GM23248 (cell line): ENCODE measurements around the gene ZNF581. TPM values are rescaled to one million over a fixed set of nuclear protein-coding genes. Genes with fewer than 3 reads are reported as not detected.

Experiments used
- DNase-seq: peaks from one replicate; pipeline ENCODE4 v3.0.0-alpha.2; 2015
- H2AFZ ChIP-seq: fragments of 200-600 bp; sonication (generic); 2 replicates; pipeline ENCODE4 v1.6.1; 2016; ENCODE audit warnings: antibody characterized with exemption
- H3F3A ChIP-seq: fragments of 200-600 bp; sonication (generic); 2 replicates; pipeline ENCODE4 v1.6.1; 2016; ENCODE audit warnings: mild to moderate bottlenecking, antibody characterized with exemption, mixed run types; ENCODE audit not compliant: insufficient read depth
- H3K27ac ChIP-seq: fragments of 200-600 bp; sonication (generic); 2 replicates; pipeline ENCODE4 v1.5.1; 2016; ENCODE audit warnings: mild to moderate bottlenecking
- H3K27me3 ChIP-seq: fragments of 200-600 bp; sonication (generic); replicated peaks from 2 replicates; pipeline ENCODE4 v1.6.1; 2016; ENCODE audit warnings: mild to moderate bottlenecking; ENCODE audit not compliant: insufficient read depth
- H3K36me3 ChIP-seq: fragments of 200-600 bp; sonication (generic); 2 replicates; pipeline ENCODE4 v1.6.1; 2016; ENCODE audit warnings: low read depth, mild to moderate bottlenecking
- H3K4me1 ChIP-seq: fragments of 200-600 bp; sonication (generic); 2 replicates; pipeline ENCODE4 v1.6.1; 2016; ENCODE audit warnings: mild to moderate bottlenecking; ENCODE audit not compliant: insufficient read depth
- H3K4me2 ChIP-seq: fragments of 200-600 bp; sonication (generic); one replicate; pipeline ENCODE4 v1.6.1; 2016; ENCODE audit warnings: mild to moderate bottlenecking; ENCODE audit not compliant: unreplicated experiment
- H3K4me3 ChIP-seq: fragments of 200-600 bp; sonication (generic); 2 replicates; pipeline ENCODE4 v1.5.1; 2016; ENCODE audit warnings: mild to moderate bottlenecking
- H3K79me2 ChIP-seq: fragments of 200-600 bp; sonication (generic); 2 replicates; pipeline ENCODE4 v1.6.1; 2016; ENCODE audit warnings: mild to moderate bottlenecking; ENCODE audit not compliant: insufficient read depth
- H3K9ac ChIP-seq: fragments of 200-600 bp; sonication (generic); 2 replicates; pipeline ENCODE4 v1.6.1; 2016; ENCODE audit warnings: mild to moderate bottlenecking
- H3K9me2 ChIP-seq: fragments of 200-600 bp; sonication (generic); 2 replicates; pipeline ENCODE4 v1.6.1; 2016; ENCODE audit warnings: mixed run types, mild to moderate bottlenecking, moderate library complexity; ENCODE audit not compliant: insufficient read depth
- H3K9me3 ChIP-seq: fragments of 200-600 bp; sonication (generic); one replicate; pipeline ENCODE4 v1.6.1; 2017; ENCODE audit warnings: low read depth
- H4K20me1 ChIP-seq: fragments of 200-600 bp; sonication (generic); 2 replicates; pipeline ENCODE4 v1.6.0; 2016; ENCODE audit not compliant: insufficient read depth
- EZH2 ChIP-seq: fragments of 200-600 bp; sonication (generic); IDR thresholded peaks from 2 replicates; pipeline ENCODE4 v1.6.1; 2018; ENCODE audit warnings: antibody characterized with exemption, mild to moderate bottlenecking; ENCODE audit not compliant: insufficient read depth, poor library complexity, severe bottlenecking
- EZH2phosphoT487 ChIP-seq: fragments of 200-600 bp; sonication (generic); IDR thresholded peaks from 2 replicates; pipeline ENCODE4 v1.6.1; 2018; ENCODE audit warnings: antibody characterized with exemption, moderate library complexity, mild to moderate bottlenecking, low read depth; ENCODE audit not compliant: insufficient read depth
- WGBS, 2 experiments: methylation state at CpG; one replicate each; pipeline ENCODE4 v1.1.6; 2015 to 2017; ENCODE audit warnings: low lambda C conversion rate in 2 of 2, low coverage in 1 of 2; ENCODE audit errors: missing lambda C conversion rate in 2 of 2; 5-methylcytosine and 5-hydroxymethylcytosine counted together
- in situ Hi-C: fragments of 300-500 bp; cut with MboI; formaldehyde crosslinking; loops from 2 replicates; pipeline ENCODE4 v1.15.0; 2020
- polyA plus RNA-seq: library from polyadenylated mRNA; unstranded; fragments of >200 nt; fragmentation: Nextera tagmentation; extraction: Ambion mirVana; gene quantifications from 2 replicates; pipeline ENCODE4 v1.2.1, GENCODE V29; 2016
- total RNA-seq: library from RNA; depleted of rRNA; stranded (reverse); fragments of >200 nt; shearing (Covaris generic); gene quantifications from 2 replicates; pipeline ENCODE4 v1.2.3, GENCODE V29; 2014; rRNA removed

Gene ZNF581
- total and polyA plus RNA-seq, 2 experiments from 2014 or later = 12.1 to 17.6 TPM

GRCh38 chr19:55692681-55693081, 49.2 kb downstream of the ZNF581 start:
- Histone ChIP-seq H3K9me2 (no peaks in the 10 kb centered on the region), H3F3A (no peaks in the 10 kb centered on the region), H3K27ac (no peak overlapping the region), H3K27me3 (no peaks in the 10 kb centered on the region), H3K9me3 (no peaks in the 10 kb centered on the region), H3K4me2 (no peak overlapping the region), H2AFZ (no peak overlapping the region), H3K4me1 (no peaks in the 10 kb centered on the region), H3K9ac (no peak overlapping the region), H4K20me1 (no peaks in the 10 kb centered on the region), H3K79me2 (peaks cover 7% of the 10 kb centered on the region), H3K4me3 (no peak overlapping the region), H3K36me3 (peaks cover 3% of the 10 kb centered on the region; the same call in 1 of the 2 replicates)
- TF ChIP-seq EZH2phosphoT487 (no peak), EZH2 (no peak)
- in situ Hi-C loops = no loop called here
- WGBS, 2 experiments = 84 to 89% methylated on average over 9 to 19 of the region's 19 CpGs
- DNase-seq = no peak

- WGBS, 2 experiments = 94 to 95% methylated on average over 20 of the region's 20 CpGs
- DNase-seq = no peak
- H3K79me2 ChIP-seq = no peaks in the 10 kb centered on the region
- H3K4me1 ChIP-seq = no peaks in the 10 kb centered on the region
- no peaks in the 10 kb centered on the region for H3K9me3 ChIP-seq
- no peak overlapping the region for H3K4me2 ChIP-seq
- no peaks in the 10 kb centered on the region for H4K20me1 ChIP-seq
- no peaks in the 10 kb centered on the region for H3F3A ChIP-seq
- no peak overlapping the region for H3K4me3 ChIP-seq
- in situ Hi-C loops = no loop called here
- TF ChIP-seq EZH2 (no peak), EZH2phosphoT487 (no peak)
- H3K9me2 ChIP-seq = no peaks in the 10 kb centered on the region
- no peak overlapping the region for H2AFZ ChIP-seq
- H3K27ac ChIP-seq = no peak overlapping the region
- H3K27me3 ChIP-seq = no peaks in the 10 kb centered on the region
- H3K36me3 ChIP-seq = peaks cover 3% of the 10 kb centered on the region; the same call in 1 of the 2 replicates
- no peak overlapping the region for H3K9ac ChIP-seq
Observed at GRCh38 chr19:55693336-55693974, 50.0 kb downstream of the ZNF581 start.

GRCh38 chr19:55694241-55694655, 50.8 kb downstream of the ZNF581 start:
- H3K4me1 ChIP-seq = no peaks in the 10 kb centered on the region
- H4K20me1 ChIP-seq = no peaks in the 10 kb centered on the region
- H3K9me2 ChIP-seq = no peaks in the 10 kb centered on the region
- H3K4me3 ChIP-seq = no peak overlapping the region
- in situ Hi-C loops = no loop called here
- no peak overlapping the region for H3K27ac ChIP-seq
- H3F3A ChIP-seq = no peaks in the 10 kb centered on the region
- no peak overlapping the region for H3K9ac ChIP-seq
- H3K27me3 ChIP-seq = no peaks in the 10 kb centered on the region
- H2AFZ ChIP-seq = no peak overlapping the region
- peaks cover 3% of the 10 kb centered on the region; the same call in 1 of the 2 replicates for H3K36me3 ChIP-seq
- no peak overlapping the region for H3K4me2 ChIP-seq
- no peaks in the 10 kb centered on the region for H3K79me2 ChIP-seq
- 87 to 88% methylated on average over 13 to 14 of the region's 15 CpGs for WGBS, 2 experiments
- H3K9me3 ChIP-seq = no peaks in the 10 kb centered on the region
- no peak for TF ChIP-seq EZH2
- TF ChIP-seq EZH2phosphoT487 = no peak
- DNase-seq = no peak

GRCh38 chr19:55694656-55695491, 51.4 kb downstream of the ZNF581 start:
- DNase-seq = no peak
- H3K4me2 ChIP-seq = no peak overlapping the region
- 87 to 90% methylated on average over 25 to 26 of the region's 37 CpGs for WGBS, 2 experiments
- TF ChIP-seq EZH2 (no peak), EZH2phosphoT487 (no peak)
- no peak overlapping the region for H2AFZ ChIP-seq
- no peaks in the 10 kb centered on the region for H3K9me2 ChIP-seq
- in situ Hi-C loops = no loop called here
- no peak overlapping the region for H3K27ac ChIP-seq
- no peaks in the 10 kb centered on the region for H3K4me1 ChIP-seq
- H3F3A ChIP-seq = no peaks in the 10 kb centered on the region
- H4K20me1 ChIP-seq = no peaks in the 10 kb centered on the region
- H3K9ac ChIP-seq = no peak overlapping the region
- H3K4me3 ChIP-seq = no peak overlapping the region
- no peaks in the 10 kb centered on the region for H3K9me3 ChIP-seq
- H3K27me3 ChIP-seq = no peaks in the 10 kb centered on the region
- peaks cover 3% of the 10 kb centered on the region; the same call in 1 of the 2 replicates for H3K36me3 ChIP-seq
- H3K79me2 ChIP-seq = no peaks in the 10 kb centered on the region

Other genes starting within 250 kb of the ZNF581 start
- 54.4 and 82.2 TPM in 2 replicates for gene UBE2S, start 235.9 kb upstream of the ZNF581 start, total RNA-seq
- 106 and 107 TPM in 2 replicates for gene UBE2S, start 235.9 kb upstream of the ZNF581 start, polyA plus RNA-seq
- not detected in 2 replicates for gene SHISA7, start 200.3 kb upstream of the ZNF581 start, total RNA-seq
- not detected in 2 replicates for gene SHISA7, start 200.3 kb upstream of the ZNF581 start, polyA plus RNA-seq
- gene ISOC2, start 182.0 kb upstream of the ZNF581 start, total RNA-seq = 103 and 116 TPM in 2 replicates
- 34.0 and 35.3 TPM in 2 replicates for gene ISOC2, start 182.0 kb upstream of the ZNF581 start, polyA plus RNA-seq
- gene C19orf85, start 178.9 kb upstream of the ZNF581 start, total RNA-seq = not detected in 2 replicates
- not detected in 2 replicates for gene C19orf85, start 178.9 kb upstream of the ZNF581 start, polyA plus RNA-seq
- gene ZNF628, start 167.0 kb upstream of the ZNF581 start, total RNA-seq = 1.7 and 4.3 TPM in 2 replicates
- gene ZNF628, start 167.0 kb upstream of the ZNF581 start, polyA plus RNA-seq = 1.1 TPM in 2 replicates
- 13.4 and 13.9 TPM in 2 replicates for gene NAT14, start 158.5 kb upstream of the ZNF581 start, total RNA-seq
- gene NAT14, start 158.5 kb upstream of the ZNF581 start, polyA plus RNA-seq = 11.1 and 12.0 TPM in 2 replicates
- 12.6 and 14.4 TPM in 2 replicates for gene SSC5D, start 155.2 kb upstream of the ZNF581 start, total RNA-seq
- 9.8 and 10.0 TPM in 2 replicates for gene SSC5D, start 155.2 kb upstream of the ZNF581 start, polyA plus RNA-seq
- not detected in 2 replicates for gene SBK2, start 106.5 kb upstream of the ZNF581 start, total RNA-seq
- not detected in 2 replicates for gene SBK2, start 106.5 kb upstream of the ZNF581 start, polyA plus RNA-seq
- gene SBK3, start 98.1 kb upstream of the ZNF581 start, total RNA-seq = not detected in 2 replicates
- not detected in 2 replicates for gene SBK3, start 98.1 kb upstream of the ZNF581 start, polyA plus RNA-seq
- 7.1 and 7.9 TPM in 2 replicates for gene ZNF579, start 62.8 kb upstream of the ZNF581 start, total RNA-seq
- 1.7 and 1.8 TPM in 2 replicates for gene ZNF579, start 62.8 kb upstream of the ZNF581 start, polyA plus RNA-seq
- gene FIZ1, start 44.1 kb upstream of the ZNF581 start, total RNA-seq = 3.4 and 5.6 TPM in 2 replicates
- 2.3 TPM in 2 replicates for gene FIZ1, start 44.1 kb upstream of the ZNF581 start, polyA plus RNA-seq
- 9.9 and 17.8 TPM in 2 replicates for gene ZNF524, start 43.4 kb upstream of the ZNF581 start, total RNA-seq
- 16.2 and 18.2 TPM in 2 replicates for gene ZNF524, start 43.4 kb upstream of the ZNF581 start, polyA plus RNA-seq
- gene ZNF865, start 38.0 kb upstream of the ZNF581 start, total RNA-seq = 1.3 and 1.5 TPM in 2 replicates
- 0.21 and 0.51 TPM in 2 replicates for gene ZNF865, start 38.0 kb upstream of the ZNF581 start, polyA plus RNA-seq
- 3.0 and 4.2 TPM in 2 replicates for gene ZNF784, start 19.1 kb upstream of the ZNF581 start, total RNA-seq
- 1.2 and 1.3 TPM in 2 replicates for gene ZNF784, start 19.1 kb upstream of the ZNF581 start, polyA plus RNA-seq
- gene ZNF580, start 2.6 kb upstream of the ZNF581 start, total RNA-seq = 7.0 and 11.7 TPM in 2 replicates
- 43.1 and 44.0 TPM in 2 replicates for gene ZNF580, start 2.6 kb upstream of the ZNF581 start, polyA plus RNA-seq
- gene CCDC106, start 4.6 kb downstream of the ZNF581 start, total RNA-seq = 11.3 and 12.0 TPM in 2 replicates
- gene CCDC106, start 4.6 kb downstream of the ZNF581 start, polyA plus RNA-seq = 15.2 and 15.3 TPM in 2 replicates
- gene U2AF2, start 11.4 kb downstream of the ZNF581 start, total RNA-seq = 128 and 150 TPM in 2 replicates
- 19.3 and 22.4 TPM in 2 replicates for gene U2AF2, start 11.4 kb downstream of the ZNF581 start, polyA plus RNA-seq
- gene EPN1, start 31.6 kb downstream of the ZNF581 start, total RNA-seq = 82.2 and 103 TPM in 2 replicates
- 48.8 and 53.1 TPM in 2 replicates for gene EPN1, start 31.6 kb downstream of the ZNF581 start, polyA plus RNA-seq
- gene NLRP9, start 94.8 kb downstream of the ZNF581 start, total RNA-seq = not detected in 2 replicates
- gene NLRP9, start 94.8 kb downstream of the ZNF581 start, polyA plus RNA-seq = not detected in 2 replicates
- not detected in 2 replicates for gene RFPL4A, start 115.4 kb downstream of the ZNF581 start, total RNA-seq
- not detected in 2 replicates for gene RFPL4A, start 115.4 kb downstream of the ZNF581 start, polyA plus RNA-seq
- gene RFPL4AL1, start 125.5 kb downstream of the ZNF581 start, total RNA-seq = not detected in 2 replicates
- gene RFPL4AL1, start 125.5 kb downstream of the ZNF581 start, polyA plus RNA-seq = not detected in 2 replicates
- not detected in 2 replicates for gene NLRP11, start 188.3 kb downstream of the ZNF581 start, total RNA-seq
- not detected in 2 replicates for gene NLRP11, start 188.3 kb downstream of the ZNF581 start, polyA plus RNA-seq
- gene NLRP4, start 192.9 kb downstream of the ZNF581 start, total RNA-seq = not detected in 2 replicates
- not detected in 2 replicates for gene NLRP4, start 192.9 kb downstream of the ZNF581 start, polyA plus RNA-seq